Endodermal cell (in vitro differentiated cells): Measurements from ENCODE around the gene PES1. TPM values are rescaled to one million over a fixed set of nuclear protein-coding genes. Genes with fewer than 3 reads are reported as not detected.

Experiments
- DNase-seq: peaks from one replicate; pipeline ENCODE4 v3.0.0-alpha.2; 2017
- H3K27ac ChIP-seq: 2 replicates; pipeline ENCODE4 v1.5.1; 2013; ENCODE audit warnings: mild to moderate bottlenecking, low read depth, low read length, moderate library complexity
- H3K27me3 ChIP-seq: 2 replicates; pipeline ENCODE4 v1.6.1; 2013; ENCODE audit warnings: mild to moderate bottlenecking, low read length, moderate library complexity; ENCODE audit not compliant: insufficient read depth, control insufficient read depth, poor library complexity, severe bottlenecking
- H3K36me3 ChIP-seq: 2 replicates; pipeline ENCODE4 v1.7.0; 2013; ENCODE audit warnings: mild to moderate bottlenecking, low read length, moderate library complexity; ENCODE audit not compliant: control insufficient read depth, insufficient read depth
- H3K4me1 ChIP-seq: one replicate; pipeline ENCODE4 v1.7.0; 2013; ENCODE audit warnings: low read length; ENCODE audit not compliant: control insufficient read depth, insufficient read depth
- H3K4me3 ChIP-seq: 2 replicates; pipeline ENCODE4 v1.5.1; 2013; ENCODE audit warnings: mild to moderate bottlenecking, low read length, moderate library complexity
- H3K9ac ChIP-seq: 2 replicates; pipeline ENCODE4 v1.6.1; 2013; ENCODE audit warnings: mild to moderate bottlenecking, low read length, moderate library complexity; ENCODE audit not compliant: poor library complexity, severe bottlenecking; ENCODE audit errors: extremely low read depth
- H3K9me3 ChIP-seq: 2 replicates; pipeline ENCODE4 v1.6.1; 2013; ENCODE audit warnings: mild to moderate bottlenecking, low read length, moderate library complexity; ENCODE audit not compliant: control insufficient read depth
- H3K27ac Mint-ChIP-seq: 2 replicates; pipeline ENCODE4 v1.8.0; 2020; ENCODE audit warnings: mixed read lengths
- H3K27me3 Mint-ChIP-seq: 2 replicates; pipeline ENCODE4 v1.8.0; 2021; ENCODE audit warnings: mild to moderate bottlenecking, mixed read lengths; ENCODE audit not compliant: insufficient read depth
- H3K36me3 Mint-ChIP-seq: 2 replicates; pipeline ENCODE4 v1.8.0; 2020; ENCODE audit warnings: low read depth, mixed read lengths
- H3K4me1 Mint-ChIP-seq: 2 replicates; pipeline ENCODE4 v1.8.0; 2020; ENCODE audit warnings: mixed read lengths
- H3K4me3 Mint-ChIP-seq: 2 replicates; pipeline ENCODE4 v1.8.0; 2020; ENCODE audit warnings: mild to moderate bottlenecking, moderate library complexity, mixed read lengths
- H3K9me3 Mint-ChIP-seq: 2 replicates; pipeline ENCODE4 v1.8.0; 2020; ENCODE audit warnings: mild to moderate bottlenecking, mixed read lengths
- WGBS, 2 experiments: methylation state at CpG; one replicate each; pipeline versions ENCODE4 v1.1.5 to v1.1.7; 2013; ENCODE audit warnings: missing lambda C conversion rate in 2 of 2, mixed read lengths in 1 of 2; ENCODE audit not compliant: insufficient coverage in 1 of 2, insufficient read length in 1 of 2; 5-methylcytosine and 5-hydroxymethylcytosine counted together
- total RNA-seq, 2 donors: library from RNA; stranded (reverse); fragmentation: NEBNext Ultra II Directional in 1 of 2; extraction: Animal tissue kit (Norgen Biotek cat#: 25700) in 1 of 2; gene quantifications; 2 replicates in 1 of 2; 3 replicates in 1 of 2; pipeline ENCODE4 v1.2.1, GENCODE V29; 2021
- TF ChIP-seq, protein P1 (sequence below): fragments of 200-600 bp; sonication (generic); conservative IDR thresholded peaks from 2 replicates; pipeline ENCODE4 v1.5.0; 2021; ENCODE audit warnings: antibody characterized with exemption, mild to moderate bottlenecking

The PES1 gene
- total RNA-seq, 2 donors from 2014 or later = 78.7 to 90.2 TPM

DNA sequence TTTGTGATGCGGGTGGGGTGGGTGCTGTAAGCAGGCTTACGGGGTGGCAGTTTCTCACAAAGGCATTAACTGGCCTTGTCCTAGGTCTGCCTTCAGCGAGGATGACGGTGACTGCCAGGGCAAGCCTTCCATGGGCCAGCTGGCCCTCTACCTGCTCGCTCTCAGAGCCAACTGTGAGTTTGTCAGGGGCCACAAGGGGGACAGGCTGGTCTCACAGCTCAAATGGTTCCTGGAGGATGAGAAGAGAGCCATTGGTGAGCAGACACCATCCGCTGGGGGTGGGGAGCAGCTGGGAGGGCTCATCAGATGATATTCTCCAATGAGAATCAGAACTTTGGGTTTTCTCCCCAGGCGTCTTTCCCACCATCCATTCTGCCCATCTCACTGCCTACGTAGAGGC is 21.1 kb upstream of the PES1 start:
- no peak overlapping the region for H3K27ac ChIP-seq
- Mint-ChIP-seq H3K9me3 (no peaks in the 10 kb centered on the region), H3K27me3 (no peaks in the 10 kb centered on the region), H3K4me3 (no peak overlapping the region), H3K27ac (no peak overlapping the region), H3K4me1 (peaks cover 25% of the 10 kb centered on the region), H3K36me3 (peaks cover 61% of the 10 kb centered on the region)
- no peak overlapping the region for H3K9ac ChIP-seq
- peaks cover 45% of the 10 kb centered on the region for H3K36me3 ChIP-seq
- TF ChIP-seq, protein P1, sequence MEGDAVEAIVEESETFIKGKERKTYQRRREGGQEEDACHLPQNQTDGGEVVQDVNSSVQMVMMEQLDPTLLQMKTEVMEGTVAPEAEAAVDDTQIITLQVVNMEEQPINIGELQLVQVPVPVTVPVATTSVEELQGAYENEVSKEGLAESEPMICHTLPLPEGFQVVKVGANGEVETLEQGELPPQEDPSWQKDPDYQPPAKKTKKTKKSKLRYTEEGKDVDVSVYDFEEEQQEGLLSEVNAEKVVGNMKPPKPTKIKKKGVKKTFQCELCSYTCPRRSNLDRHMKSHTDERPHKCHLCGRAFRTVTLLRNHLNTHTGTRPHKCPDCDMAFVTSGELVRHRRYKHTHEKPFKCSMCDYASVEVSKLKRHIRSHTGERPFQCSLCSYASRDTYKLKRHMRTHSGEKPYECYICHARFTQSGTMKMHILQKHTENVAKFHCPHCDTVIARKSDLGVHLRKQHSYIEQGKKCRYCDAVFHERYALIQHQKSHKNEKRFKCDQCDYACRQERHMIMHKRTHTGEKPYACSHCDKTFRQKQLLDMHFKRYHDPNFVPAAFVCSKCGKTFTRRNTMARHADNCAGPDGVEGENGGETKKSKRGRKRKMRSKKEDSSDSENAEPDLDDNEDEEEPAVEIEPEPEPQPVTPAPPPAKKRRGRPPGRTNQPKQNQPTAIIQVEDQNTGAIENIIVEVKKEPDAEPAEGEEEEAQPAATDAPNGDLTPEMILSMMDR = peak; percentile 57
- DNase-seq = peak; percentile 74
- no peaks in the 10 kb centered on the region for H3K9me3 ChIP-seq
- 95 to 97% methylated on average over 5 to 8 of the region's 8 CpGs for WGBS, 2 experiments
- peaks cover 3% of the 10 kb centered on the region for H3K4me1 ChIP-seq
- H3K27me3 ChIP-seq = no peaks in the 10 kb centered on the region
- H3K4me3 ChIP-seq = no peak overlapping the region

DNA sequence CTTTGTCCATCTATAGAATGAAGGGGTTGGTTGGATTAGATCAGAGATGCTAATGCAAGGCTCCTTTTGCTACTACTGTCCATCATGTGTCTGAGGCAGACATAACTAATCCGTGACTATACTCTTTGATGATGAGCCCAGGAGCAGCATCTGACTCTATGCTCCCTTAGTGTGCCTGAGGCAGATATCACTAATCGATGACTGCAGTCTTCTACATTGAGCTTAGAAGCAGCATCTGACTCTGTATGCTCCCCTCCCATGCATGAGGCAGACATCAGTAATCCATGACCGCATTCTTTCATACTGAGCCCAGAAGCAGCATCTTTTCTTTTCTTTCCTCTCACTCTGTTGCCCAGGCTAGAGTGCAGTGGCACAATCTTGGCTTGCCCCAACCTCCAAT is 19.5 kb upstream of the PES1 start:
- H3K36me3 Mint-ChIP-seq = peaks cover 49% of the 10 kb centered on the region
- peaks cover 3% of the 10 kb centered on the region for H3K4me1 ChIP-seq
- H3K27ac Mint-ChIP-seq = no peak overlapping the region
- WGBS, 2 experiments = 95 to 96% methylated on average over 3 of the region's 3 CpGs
- no peaks in the 10 kb centered on the region for H3K27me3 ChIP-seq
- H3K27me3 Mint-ChIP-seq = no peaks in the 10 kb centered on the region
- H3K27ac ChIP-seq = no peak overlapping the region
- peaks cover 36% of the 10 kb centered on the region for H3K4me1 Mint-ChIP-seq
- H3K4me3 Mint-ChIP-seq = no peak overlapping the region
- H3K9me3 Mint-ChIP-seq = no peaks in the 10 kb centered on the region
- peaks cover 38% of the 10 kb centered on the region for H3K36me3 ChIP-seq
- H3K9ac ChIP-seq = no peak overlapping the region
- H3K9me3 ChIP-seq = no peaks in the 10 kb centered on the region
- TF ChIP-seq, protein P1 = no peak
- DNase-seq = no peak
- no peak overlapping the region for H3K4me3 ChIP-seq

DNA sequence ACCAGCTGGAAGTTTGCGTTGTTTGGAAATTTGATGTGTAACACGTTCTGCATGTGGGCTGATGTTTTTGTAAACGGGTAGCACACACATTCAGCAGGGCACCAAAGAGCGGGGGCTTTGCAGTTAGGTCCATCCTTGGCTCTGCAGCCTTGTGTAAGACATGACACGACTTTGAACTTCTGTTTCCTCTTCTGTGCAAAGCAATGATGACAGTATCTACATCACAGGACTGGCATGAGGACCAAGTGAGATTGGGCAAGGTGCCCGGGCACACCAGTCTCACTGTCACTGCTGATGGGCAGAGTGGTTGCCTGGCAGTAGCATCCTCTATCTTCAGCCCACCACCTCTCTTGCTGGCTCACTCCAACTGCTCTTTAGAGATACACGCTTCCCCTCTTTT is 18.6 kb upstream of the PES1 start:
- Histone ChIP-seq H3K4me3 (no peak overlapping the region), H3K27me3 (no peaks in the 10 kb centered on the region), H3K27ac (no peak overlapping the region), H3K4me1 (peaks cover 8% of the 10 kb centered on the region), H3K9me3 (no peaks in the 10 kb centered on the region), H3K36me3 (peaks cover 30% of the 10 kb centered on the region), H3K9ac (no peak overlapping the region)
- no peak for DNase-seq
- Mint-ChIP-seq H3K36me3 (peaks cover 42% of the 10 kb centered on the region), H3K4me3 (no peak overlapping the region), H3K27me3 (no peaks in the 10 kb centered on the region), H3K27ac (no peak overlapping the region), H3K9me3 (no peaks in the 10 kb centered on the region), H3K4me1 (peaks cover 44% of the 10 kb centered on the region)
- TF ChIP-seq, protein P1 = no peak
- 89 to 90% methylated on average over 6 of the region's 7 CpGs for WGBS, 2 experiments
